Panc1 (cell line): ENCODE results near the gene ZACN. TPM values are rescaled to one million over a fixed set of nuclear protein-coding genes. Genes with fewer than 3 reads are reported as not detected.

Source experiments
- ATAC-seq: fragments of 200-7000 bp; cut with Tn5 transposase; 2 replicates; pipeline ENCODE4 v1.9.1; 2020; ENCODE audit warnings: mild to moderate bottlenecking, moderate library complexity
- BruUV-seq: library from RNA; stranded (reverse); fragments of 400-500 nt; replicated peaks from 2 replicates; lab custom pipeline; 2021; lab: Mats Ljungman, UMichigan
- CTCF ChIA-PET: fragments of 300-600 bp; sonication (Branson Sonifier 250); formaldehyde crosslinking; loops from one replicate; lab custom pipeline; 2022; ENCODE audit warnings: antibody characterized with exemption; lab: Charles Lee
- POLR2A ChIA-PET: fragments of 300-600 bp; sonication (Branson Sonifier 250); formaldehyde crosslinking; loops from one replicate; lab custom pipeline; 2022; ENCODE audit warnings: antibody characterized with exemption; lab: Charles Lee
- DNase-seq: peaks from one replicate; pipeline ENCODE4 v3.0.0-alpha.2; 2010; ENCODE audit warnings: low read depth, low spot score
- H3K27ac ChIP-seq: 2 replicates; pipeline ENCODE4 v1.5.1; 2011; ENCODE audit warnings: mild to moderate bottlenecking, low read length, inconsistent platforms
- H3K27me3 ChIP-seq: fragments of 200-500 bp; sonication (Bioruptor generic); 2 replicates; pipeline ENCODE4 v1.6.0; 2014; ENCODE audit warnings: low read length, inconsistent platforms; ENCODE audit not compliant: control insufficient read depth, insufficient read depth
- H3K36me3 ChIP-seq: fragments of 200-500 bp; sonication (Bioruptor generic); 2 replicates; pipeline ENCODE4 v1.5.1; 2014; ENCODE audit warnings: inconsistent platforms, mild to moderate bottlenecking, low read length, moderate library complexity; ENCODE audit not compliant: control insufficient read depth, insufficient read depth
- H3K4me1 ChIP-seq: 2 replicates; pipeline ENCODE4 v1.5.1; 2011; ENCODE audit warnings: inconsistent platforms, mild to moderate bottlenecking, low read length, moderate library complexity; ENCODE audit not compliant: control insufficient read depth, insufficient read depth
- H3K4me3 ChIP-seq, 2 experiments: 2 replicates each; pipeline ENCODE4 v1.5.1; 2011 to 2012; ENCODE audit warnings: low read depth in 2 of 2, low read length in 2 of 2, mild to moderate bottlenecking in 2 of 2, inconsistent platforms in 1 of 2, moderate library complexity in 1 of 2
- H3K9me3 ChIP-seq: fragments of 200-500 bp; sonication (Bioruptor generic); 2 replicates; pipeline ENCODE4 v1.5.1; 2014; ENCODE audit warnings: low read depth, mild to moderate bottlenecking, inconsistent platforms, low read length, moderate library complexity; ENCODE audit not compliant: control insufficient read depth, insufficient read depth
- POLR2AphosphoS5 ChIP-seq: IDR thresholded peaks from 2 replicates; pipeline ENCODE4 v1.6.1; 2012; ENCODE audit warnings: mild to moderate bottlenecking, low read depth, low read length, moderate library complexity
- REST ChIP-seq, 2 experiments: IDR thresholded peaks; 2 replicates each; pipeline ENCODE4 v1.6.1; 2011 to 2012; ENCODE audit warnings: low read depth in 2 of 2, control low read depth in 1 of 2, low read length in 1 of 2, mild to moderate bottlenecking in 1 of 2, moderate library complexity in 1 of 2; ENCODE audit not compliant: insufficient read depth in 1 of 2
- SIN3A ChIP-seq: IDR thresholded peaks from 2 replicates; pipeline ENCODE4 v1.6.1; 2012; ENCODE audit warnings: low read depth, mild to moderate bottlenecking, low read length, moderate library complexity, borderline replicate concordance; ENCODE audit not compliant: insufficient read depth
- TCF7L2 ChIP-seq: IDR thresholded peaks from 2 replicates; pipeline ENCODE4 v1.6.1; 2011; ENCODE audit warnings: mild to moderate bottlenecking, low read depth, low read length, inconsistent platforms
- in situ Hi-C: cut with HindIII; loops from 2 replicates; pipeline ENCODE4 v1.10.0; 2016; ENCODE audit warnings: low sequenced_read_pairs, low pct_unique_long_range_greater_than_20kb
- intact Hi-C: fragments of 100-400 bp; cut with micrococcal nuclease; formaldehyde crosslinking; loops from one replicate; pipeline ENCODE4 v1.10.0; 2022; ENCODE audit not compliant: unreplicated experiment
- total RNA-seq: library from RNA; stranded (reverse); gene quantifications from one replicate; pipeline ENCODE4 v1.2.1, GENCODE V29; 2021; ENCODE audit not compliant: unreplicated experiment
- TF ChIP-seq, protein P1 (sequence below): fragments of 450-650 bp; IDR thresholded peaks from 2 replicates; pipeline ENCODE4 v1.5.1; 2017; ENCODE audit warnings: mild to moderate bottlenecking

ZACN gene
- total RNA-seq, 1 experiment from 2014 or later, result not detected

- H3K4me1 ChIP-seq, result no peaks in the 10 kb centered on the region
- in situ Hi-C loops, result no loop called here
- CTCF ChIA-PET, result no interaction called here
- no peaks in the 10 kb centered on the region for H3K9me3 ChIP-seq
- H3K27ac ChIP-seq, result no peak overlapping the region
- TF ChIP-seq, protein P1, sequence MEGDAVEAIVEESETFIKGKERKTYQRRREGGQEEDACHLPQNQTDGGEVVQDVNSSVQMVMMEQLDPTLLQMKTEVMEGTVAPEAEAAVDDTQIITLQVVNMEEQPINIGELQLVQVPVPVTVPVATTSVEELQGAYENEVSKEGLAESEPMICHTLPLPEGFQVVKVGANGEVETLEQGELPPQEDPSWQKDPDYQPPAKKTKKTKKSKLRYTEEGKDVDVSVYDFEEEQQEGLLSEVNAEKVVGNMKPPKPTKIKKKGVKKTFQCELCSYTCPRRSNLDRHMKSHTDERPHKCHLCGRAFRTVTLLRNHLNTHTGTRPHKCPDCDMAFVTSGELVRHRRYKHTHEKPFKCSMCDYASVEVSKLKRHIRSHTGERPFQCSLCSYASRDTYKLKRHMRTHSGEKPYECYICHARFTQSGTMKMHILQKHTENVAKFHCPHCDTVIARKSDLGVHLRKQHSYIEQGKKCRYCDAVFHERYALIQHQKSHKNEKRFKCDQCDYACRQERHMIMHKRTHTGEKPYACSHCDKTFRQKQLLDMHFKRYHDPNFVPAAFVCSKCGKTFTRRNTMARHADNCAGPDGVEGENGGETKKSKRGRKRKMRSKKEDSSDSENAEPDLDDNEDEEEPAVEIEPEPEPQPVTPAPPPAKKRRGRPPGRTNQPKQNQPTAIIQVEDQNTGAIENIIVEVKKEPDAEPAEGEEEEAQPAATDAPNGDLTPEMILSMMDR, result no peak
- no peak for TF ChIP-seq REST (IDR thresholded peaks at IDR 0.05; ENCODE audit: insufficient read depth in 1 of 2, low read depth in 2 of 2, low read length in 1 of 2)
- BruUV-seq, result no TSS peak
- DNase-seq (no peak), ATAC-seq (no peak)
- H3K36me3 ChIP-seq, result peaks cover 3% of the 10 kb centered on the region; the same call in 1 of the 2 replicates
- intact Hi-C loops, result no loop called here
- POLR2A ChIA-PET, result no interaction called here
- H3K4me3 ChIP-seq, result no peak overlapping the region
- no peaks in the 10 kb centered on the region for H3K27me3 ChIP-seq
Observed at GRCh38 chr17:76088868-76089576, 10.0 kb downstream of the ZACN start.

DNA sequence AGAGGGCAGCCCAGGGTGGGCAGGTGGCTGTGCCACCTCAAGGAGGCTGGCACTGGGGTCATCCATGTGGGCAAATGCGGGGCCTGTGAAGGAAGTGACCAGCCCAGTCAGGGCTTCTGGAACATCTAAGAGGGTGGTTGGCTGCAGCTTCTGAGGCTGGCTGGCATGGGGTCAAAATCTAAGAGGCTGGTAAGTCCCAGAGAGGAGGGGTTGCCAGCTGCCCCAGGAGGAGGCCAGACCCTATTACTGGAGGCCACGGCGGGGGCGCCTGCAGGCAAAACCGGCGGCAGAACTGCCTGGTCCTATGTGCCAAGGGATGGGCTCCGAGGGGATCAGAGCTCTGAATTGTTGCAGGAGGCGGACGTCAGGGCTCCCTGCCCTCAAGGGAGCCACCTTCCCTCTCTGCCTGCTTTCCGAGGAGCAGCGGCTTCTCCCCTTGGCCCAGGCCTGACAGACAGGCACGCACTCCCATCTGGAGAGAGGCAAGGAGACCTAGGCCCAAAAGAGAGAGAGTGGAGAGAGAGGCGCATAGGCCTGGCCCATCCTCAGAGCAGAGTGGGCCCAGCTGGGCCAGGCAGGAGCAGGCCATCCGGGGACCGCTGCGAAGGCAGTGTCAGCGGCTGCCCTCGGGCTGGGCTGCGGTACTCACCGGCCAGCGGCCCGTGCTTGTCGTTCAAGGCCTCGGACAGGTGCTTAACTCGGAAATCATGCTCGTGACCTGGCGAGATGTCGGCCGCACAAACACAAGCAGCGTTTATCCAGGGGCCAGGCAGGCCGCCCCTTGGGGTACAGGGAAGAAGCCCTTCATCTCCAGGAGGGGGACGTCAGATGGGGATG lies 10.9 kb downstream of the ZACN start:
- H3K4me1 ChIP-seq, result no peaks in the 10 kb centered on the region
- DNase-seq, result no peak
- no peak for ATAC-seq
- TF ChIP-seq REST (IDR thresholded peaks at IDR 0.05; ENCODE audit: insufficient read depth in 1 of 2, low read depth in 2 of 2, low read length in 1 of 2), result no peak
- no peak for TF ChIP-seq SIN3A
- no peak for TF ChIP-seq TCF7L2
- TF ChIP-seq, protein P1, result no peak
- no peak for TF ChIP-seq POLR2AphosphoS5
- no peaks in the 10 kb centered on the region; the same call in 1 of the 2 replicates for H3K36me3 ChIP-seq
- no TSS peak for BruUV-seq
- ChIA-PET POLR2A (no interaction called here), CTCF (no interaction called here)
- no peak overlapping the region for H3K4me3 ChIP-seq
- intact Hi-C loops (no loop called here), in situ Hi-C loops (no loop called here)
- no peak overlapping the region for H3K27ac ChIP-seq
- no peaks in the 10 kb centered on the region for H3K9me3 ChIP-seq
- no peaks in the 10 kb centered on the region for H3K27me3 ChIP-seq
